ENCODE measurements around the gene ARMC7.

ARMC7 gene

GRCh38 chr17:75124041-75124818, 14.5 kb downstream of the ARMC7 start:
- peak overlapping the region; percentile 18 for H3K27ac ChIP-seq (ENCODE audit: low read length, poor library complexity, severe bottlenecking)
- WGBS, result 76% methylated on average over 19 of the region's 19 CpGs
- H3K4me1 ChIP-seq (ENCODE audit: control insufficient read depth, insufficient read depth, low read depth, low read length), result peaks cover 13% of the 10 kb centered on the region
- H3K36me3 ChIP-seq (ENCODE audit: control insufficient read depth in 1 of 2, insufficient read depth in 2 of 2, low read depth in 1 of 2, low read length in 2 of 2), result peaks cover 13 to 38% of the 10 kb centered on the region in 2 experiments
- peak overlapping the region; percentile 37 to 61 for H3K18ac ChIP-seq (ENCODE audit: low read depth in 1 of 2, low read length in 2 of 2)
- peak; percentile 36 for DNase-seq
- H3K4ac ChIP-seq (ENCODE audit: low read depth in 1 of 2, low read length in 2 of 2), result peak overlapping the region in 1 of 2 experiments; percentile 34
- peak overlapping the region in 1 of 2 experiments; percentile 48 for H2BK12ac ChIP-seq (ENCODE audit: low read length in 2 of 2)
- no peak overlapping the region for H2AFZ ChIP-seq (ENCODE audit: low read depth, low read length)
- H3K23ac ChIP-seq (ENCODE audit: low read length in 2 of 2), result peak overlapping the region in 1 of 2 experiments; percentile 23
- peak overlapping the region; percentile 70 for H4K8ac ChIP-seq (ENCODE audit: low read length)
- H2BK15ac ChIP-seq (ENCODE audit: low read depth, poor library complexity, severe bottlenecking), result peak overlapping the region; percentile 30
- H3K4me2 ChIP-seq (ENCODE audit: low read length, poor library complexity, severe bottlenecking), result no peak overlapping the region
- H4K91ac ChIP-seq (ENCODE audit: low read length), result peak overlapping the region; percentile 7
- no peaks in the 10 kb centered on the region for H3K9me3 ChIP-seq (ENCODE audit: control insufficient read depth, low read length)
- H2AK5ac ChIP-seq (ENCODE audit: low read length, severe bottlenecking), result peak overlapping the region; percentile 45
- H3K27me3 ChIP-seq (ENCODE audit: control insufficient read depth in 1 of 2, insufficient read depth in 1 of 2, low read length in 2 of 2), result no peaks in the 10 kb centered on the region
- no peak overlapping the region for H3K9ac ChIP-seq (ENCODE audit: low read length)
- H2BK120ac ChIP-seq (ENCODE audit: low read depth, low read length), result no peak overlapping the region
- peaks cover 23% of the 10 kb centered on the region for H3K79me1 ChIP-seq (replicated peaks; ENCODE audit: low read length, poor library complexity, severe bottlenecking)
- no peak overlapping the region for H2BK5ac ChIP-seq (ENCODE audit: low read depth, low read length, poor library complexity, severe bottlenecking)
- no peak overlapping the region for H3K14ac ChIP-seq (ENCODE audit: low read length in 2 of 2)
- H3K4me3 ChIP-seq (ENCODE audit: insufficient read depth in 1 of 2, low read depth in 1 of 2, low read length in 2 of 2), result no peak overlapping the region

GRCh38 chr17:75124819-75125162, 15.0 kb downstream of the ARMC7 start:
- Histone ChIP-seq H3K4me1 (ENCODE audit: control insufficient read depth, insufficient read depth, low read depth, low read length) (peaks cover 14% of the 10 kb centered on the region), H3K23ac (ENCODE audit: low read length in 2 of 2) (peak overlapping the region in 1 of 2 experiments; percentile 23), H4K8ac (ENCODE audit: low read length) (peak overlapping the region; percentile 70), H3K18ac (ENCODE audit: low read depth in 1 of 2, low read length in 2 of 2) (peak overlapping the region in 1 of 2 experiments; percentile 7), H3K4me2 (ENCODE audit: low read length, poor library complexity, severe bottlenecking) (no peak overlapping the region), H2AK5ac (ENCODE audit: low read length, severe bottlenecking) (peak overlapping the region; percentile 14), H3K14ac (ENCODE audit: low read length in 2 of 2) (no peak overlapping the region), H2BK120ac (ENCODE audit: low read depth, low read length) (peak overlapping the region; percentile 51), H3K79me1 (replicated peaks; ENCODE audit: low read length, poor library complexity, severe bottlenecking) (peaks cover 23% of the 10 kb centered on the region), H3K9ac (ENCODE audit: low read length) (no peak overlapping the region), H3K9me3 (ENCODE audit: control insufficient read depth, low read length) (no peaks in the 10 kb centered on the region), H3K4ac (ENCODE audit: low read depth in 1 of 2, low read length in 2 of 2) (peak overlapping the region in 1 of 2 experiments; percentile 34), H3K36me3 (ENCODE audit: control insufficient read depth in 1 of 2, insufficient read depth in 2 of 2, low read depth in 1 of 2, low read length in 2 of 2) (peaks cover 18 to 41% of the 10 kb centered on the region in 2 experiments), H2BK12ac (ENCODE audit: low read length in 2 of 2) (no peak overlapping the region), H3K27ac (ENCODE audit: low read length, poor library complexity, severe bottlenecking) (no peak overlapping the region), H3K27me3 (ENCODE audit: control insufficient read depth in 1 of 2, insufficient read depth in 1 of 2, low read length in 2 of 2) (no peaks in the 10 kb centered on the region), H3K4me3 (ENCODE audit: insufficient read depth in 1 of 2, low read depth in 1 of 2, low read length in 2 of 2) (no peak overlapping the region), H4K91ac (ENCODE audit: low read length) (no peak overlapping the region), H2BK5ac (ENCODE audit: low read depth, low read length, poor library complexity, severe bottlenecking) (no peak overlapping the region), H2AFZ (ENCODE audit: low read depth, low read length) (no peak overlapping the region), H2BK15ac (ENCODE audit: low read depth, poor library complexity, severe bottlenecking) (no peak overlapping the region)
- 93% methylated on average over 4 of the region's 4 CpGs for WGBS
- no peak for DNase-seq

GRCh38 chr17:75125984-75126383, 16.2 kb downstream of the ARMC7 start:
- H2BK120ac ChIP-seq (ENCODE audit: low read depth, low read length), result no peak overlapping the region
- no peak overlapping the region for H2BK12ac ChIP-seq (ENCODE audit: low read length in 2 of 2)
- H2AFZ ChIP-seq (ENCODE audit: low read depth, low read length), result no peak overlapping the region
- DNase-seq, result no peak
- H3K14ac ChIP-seq (ENCODE audit: low read length in 2 of 2), result no peak overlapping the region
- H3K9ac ChIP-seq (ENCODE audit: low read length), result no peak overlapping the region
- H3K18ac ChIP-seq (ENCODE audit: low read depth in 1 of 2, low read length in 2 of 2), result no peak overlapping the region
- H2AK5ac ChIP-seq (ENCODE audit: low read length, severe bottlenecking), result no peak overlapping the region
- no peaks in the 10 kb centered on the region for H3K27me3 ChIP-seq (ENCODE audit: control insufficient read depth in 1 of 2, insufficient read depth in 1 of 2, low read length in 2 of 2)
- H3K9me3 ChIP-seq (ENCODE audit: control insufficient read depth, low read length), result no peaks in the 10 kb centered on the region
- no peak overlapping the region for H3K23ac ChIP-seq (ENCODE audit: low read length in 2 of 2)
- no peak overlapping the region for H4K8ac ChIP-seq (ENCODE audit: low read length)
- 77% methylated on average over 3 of the region's 3 CpGs for WGBS
- H2BK5ac ChIP-seq (ENCODE audit: low read depth, low read length, poor library complexity, severe bottlenecking), result no peak overlapping the region
- H3K79me1 ChIP-seq (replicated peaks; ENCODE audit: low read length, poor library complexity, severe bottlenecking), result peaks cover 24% of the 10 kb centered on the region
- H3K4me2 ChIP-seq (ENCODE audit: low read length, poor library complexity, severe bottlenecking), result no peak overlapping the region
- H3K27ac ChIP-seq (ENCODE audit: low read length, poor library complexity, severe bottlenecking), result no peak overlapping the region
- peaks cover 22% of the 10 kb centered on the region for H3K4me1 ChIP-seq (ENCODE audit: control insufficient read depth, insufficient read depth, low read depth, low read length)
- no peak overlapping the region for H2BK15ac ChIP-seq (ENCODE audit: low read depth, poor library complexity, severe bottlenecking)
- no peak overlapping the region for H3K4me3 ChIP-seq (ENCODE audit: insufficient read depth in 1 of 2, low read depth in 1 of 2, low read length in 2 of 2)
- H3K4ac ChIP-seq (ENCODE audit: low read depth in 1 of 2, low read length in 2 of 2), result no peak overlapping the region
- H3K36me3 ChIP-seq (ENCODE audit: control insufficient read depth in 1 of 2, insufficient read depth in 2 of 2, low read depth in 1 of 2, low read length in 2 of 2), result peaks cover 22 to 43% of the 10 kb centered on the region in 2 experiments
- no peak overlapping the region for H4K91ac ChIP-seq (ENCODE audit: low read length)

GRCh38 chr17:75126954-75127353, 17.2 kb downstream of the ARMC7 start:
- Histone ChIP-seq H2BK12ac (ENCODE audit: low read length in 2 of 2) (no peak overlapping the region), H3K23ac (ENCODE audit: low read length in 2 of 2) (no peak overlapping the region), H3K4me1 (ENCODE audit: control insufficient read depth, insufficient read depth, low read depth, low read length) (peaks cover 24% of the 10 kb centered on the region), H3K9me3 (ENCODE audit: control insufficient read depth, low read length) (no peaks in the 10 kb centered on the region), H2AK5ac (ENCODE audit: low read length, severe bottlenecking) (no peak overlapping the region), H4K8ac (ENCODE audit: low read length) (no peak overlapping the region), H3K4me3 (ENCODE audit: insufficient read depth in 1 of 2, low read depth in 1 of 2, low read length in 2 of 2) (no peak overlapping the region), H3K27ac (ENCODE audit: low read length, poor library complexity, severe bottlenecking) (no peak overlapping the region), H3K4ac (ENCODE audit: low read depth in 1 of 2, low read length in 2 of 2) (no peak overlapping the region), H3K14ac (ENCODE audit: low read length in 2 of 2) (no peak overlapping the region), H2AFZ (ENCODE audit: low read depth, low read length) (no peak overlapping the region), H2BK15ac (ENCODE audit: low read depth, poor library complexity, severe bottlenecking) (no peak overlapping the region), H3K4me2 (ENCODE audit: low read length, poor library complexity, severe bottlenecking) (no peak overlapping the region), H3K36me3 (ENCODE audit: control insufficient read depth in 1 of 2, insufficient read depth in 2 of 2, low read depth in 1 of 2, low read length in 2 of 2) (peaks cover 18 to 39% of the 10 kb centered on the region in 2 experiments), H3K79me1 (replicated peaks; ENCODE audit: low read length, poor library complexity, severe bottlenecking) (peaks cover 26% of the 10 kb centered on the region), H2BK120ac (ENCODE audit: low read depth, low read length) (no peak overlapping the region), H2BK5ac (ENCODE audit: low read depth, low read length, poor library complexity, severe bottlenecking) (no peak overlapping the region), H3K18ac (ENCODE audit: low read depth in 1 of 2, low read length in 2 of 2) (no peak overlapping the region), H4K91ac (ENCODE audit: low read length) (no peak overlapping the region), H3K27me3 (ENCODE audit: control insufficient read depth in 1 of 2, insufficient read depth in 1 of 2, low read length in 2 of 2) (no peaks in the 10 kb centered on the region), H3K9ac (ENCODE audit: low read length) (no peak overlapping the region)
- 93% methylated on average over 8 of the region's 8 CpGs for WGBS
- no peak for DNase-seq
